Adrenal gland (tissue), 12 donors: ENCODE measurements around the gene NSRP1. TPM values are rescaled to one million over a fixed set of nuclear protein-coding genes. Genes with fewer than 3 reads are reported as not detected.

Experiments used
- DNase-seq, 7 donors: peaks; one replicate each; pipeline ENCODE4 v3.0.0-alpha.2; 2019 to 2020
- H3K27ac ChIP-seq, 5 donors: fragments of 200-600 bp; sonication (generic) in 4 of 5; 1 replicate in 3 of 5; 2 replicates in 2 of 5; pipeline versions ENCODE4 v1.5.1 to v1.8.0; 2016 to 2020; ENCODE audit warnings: mild to moderate bottlenecking in 1 of 5
- H3K27me3 ChIP-seq: fragments of 200-600 bp; 2 replicates; pipeline ENCODE4 v1.8.0; 2021
- H3K36me3 ChIP-seq, 2 donors: fragments of 200-600 bp; replicated peaks in 1 of 2; 1 replicate in 1 of 2; 2 replicates in 1 of 2; pipeline versions ENCODE4 v1.5.1 to v1.8.0; 2018 to 2022
- H3K4me1 ChIP-seq, 2 donors: fragments of 200-600 bp; replicated peaks in 1 of 2; 1 replicate in 1 of 2; 2 replicates in 1 of 2; pipeline versions ENCODE4 v1.5.1 to v1.8.0; 2018 to 2021
- H3K4me3 ChIP-seq, 4 donors: fragments of 200-600 bp; sonication (generic) in 3 of 4; one replicate each; pipeline ENCODE4 v1.5.1; 2016 to 2018
- H3K9me3 ChIP-seq, 3 donors: fragments of 200-600 bp; sonication (generic) in 1 of 3; replicated peaks in 1 of 3; 1 replicate in 2 of 3; 2 replicates in 1 of 3; pipeline versions ENCODE4 v1.5.1 to v1.8.0; 2016 to 2021
- POLR2A ChIP-seq, 2 donors: fragments of 450-650 bp; IDR thresholded peaks; one replicate each; pipeline ENCODE4 v1.6.1; 2017; ENCODE audit warnings: antibody characterized with exemption in 2 of 2, mild to moderate bottlenecking in 2 of 2, moderate library complexity in 1 of 2
- WGBS, 4 donors: extraction: QIAGEN DNeasy Blood & Tissue Kit in 2 of 4; methylation state at CpG; one replicate each; pipeline versions ENCODE4 v1.1.5 to v1.1.7; 2013 to 2017; 5-methylcytosine and 5-hydroxymethylcytosine counted together
- intact Hi-C, 2 donors: fragments of 100-400 bp; cut with DNase I; formaldehyde crosslinking; loops; one replicate each; pipeline versions ENCODE4 v1.14.1 to v1.15.0; 2022 to 2023
- polyA plus RNA-seq, 3 donors: library from polyadenylated mRNA; stranded (reverse); fragments of 200-250 nt in 2 of 3; fragments of 350-450 nt in 1 of 3; fragmentation: Illumina TruSeq in 1 of 3; extraction: RNeasy Lipid Tissue Mini Kit (QIAGEN cat#74804) in 1 of 3; gene quantifications; one replicate each; pipeline ENCODE4 v1.2.3, GENCODE V29; 2013 to 2014
- total RNA-seq, 9 donors: library from RNA; depleted of rRNA in 4 of 9; stranded (reverse); fragments of >200 nt in 4 of 9; fragments of 120-200 nt in 1 of 9; fragmentation: NEBNext Ultra II Directional in 1 of 9; extraction: Animal tissue kit (Norgen Biotek cat#: 25700) in 1 of 9; gene quantifications; one replicate each; pipeline versions ENCODE4 v1.1.0 to v1.2.4, GENCODE V29; 2013 to 2023
- TF ChIP-seq, protein P1 (sequence below), 6 experiments: fragments of 450-650 bp in 4 of 6; fragments of 200-600 bp in 2 of 6; sonication (generic) in 1 of 6; IDR thresholded peaks; 1 replicate in 5 of 6; 2 replicates in 1 of 6; pipeline versions ENCODE4 v1.5.1 to v1.8.0; 2016 to 2021; ENCODE audit warnings: antibody characterized with exemption in 6 of 6, mild to moderate bottlenecking in 2 of 6, moderate library complexity in 1 of 6
- donor health status: healthy with polysubstance abuse.
- donor health status: Bipolar disorder and iron deficiency.
- donor health status: DM: yes; HTN: yes; CAD: no.
- donor health status: DM: no; HTN: no; CAD: no.
- donor health status: DM: no; HTN: no; CAD: no.
- donor health status: DM: yes; HTN: yes; CAD: no.

NSRP1 gene
- total and polyA plus RNA-seq, 12 donors, result 8.9 to 63.6 (median 22.1) TPM

DNA sequence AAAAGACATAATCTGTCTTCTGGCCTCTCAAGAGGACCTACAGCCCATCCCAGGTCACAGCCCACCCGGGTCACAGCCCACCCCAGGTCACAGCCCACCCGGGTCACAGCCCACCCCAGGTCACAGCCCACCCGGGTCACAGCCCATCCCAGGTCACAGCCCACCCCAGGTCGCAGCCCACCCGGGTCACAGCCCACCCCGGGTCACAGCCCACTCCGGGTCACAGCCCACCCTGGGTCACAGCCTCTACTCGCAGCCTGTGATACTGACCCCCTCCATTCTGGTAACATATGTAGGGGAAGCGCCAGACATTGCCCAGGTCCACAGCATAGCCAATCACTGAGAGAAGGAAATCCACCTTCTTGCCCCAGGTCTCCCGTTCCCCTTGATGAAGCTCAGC lies 104.7 kb downstream of the NSRP1 start:
- Histone ChIP-seq H3K36me3 (no peaks in the 10 kb centered on the region), H3K4me1 (no peaks in the 10 kb centered on the region), H3K4me3 (no peak overlapping the region), H3K27me3 (no peaks in the 10 kb centered on the region), H3K27ac (no peak overlapping the region), H3K9me3 (no peaks in the 10 kb centered on the region)
- no peak for DNase-seq
- intact Hi-C loops, result no loop called here
- TF ChIP-seq POLR2A (IDR thresholded peaks at IDR 0.05), result no peak
- TF ChIP-seq, protein P1, sequence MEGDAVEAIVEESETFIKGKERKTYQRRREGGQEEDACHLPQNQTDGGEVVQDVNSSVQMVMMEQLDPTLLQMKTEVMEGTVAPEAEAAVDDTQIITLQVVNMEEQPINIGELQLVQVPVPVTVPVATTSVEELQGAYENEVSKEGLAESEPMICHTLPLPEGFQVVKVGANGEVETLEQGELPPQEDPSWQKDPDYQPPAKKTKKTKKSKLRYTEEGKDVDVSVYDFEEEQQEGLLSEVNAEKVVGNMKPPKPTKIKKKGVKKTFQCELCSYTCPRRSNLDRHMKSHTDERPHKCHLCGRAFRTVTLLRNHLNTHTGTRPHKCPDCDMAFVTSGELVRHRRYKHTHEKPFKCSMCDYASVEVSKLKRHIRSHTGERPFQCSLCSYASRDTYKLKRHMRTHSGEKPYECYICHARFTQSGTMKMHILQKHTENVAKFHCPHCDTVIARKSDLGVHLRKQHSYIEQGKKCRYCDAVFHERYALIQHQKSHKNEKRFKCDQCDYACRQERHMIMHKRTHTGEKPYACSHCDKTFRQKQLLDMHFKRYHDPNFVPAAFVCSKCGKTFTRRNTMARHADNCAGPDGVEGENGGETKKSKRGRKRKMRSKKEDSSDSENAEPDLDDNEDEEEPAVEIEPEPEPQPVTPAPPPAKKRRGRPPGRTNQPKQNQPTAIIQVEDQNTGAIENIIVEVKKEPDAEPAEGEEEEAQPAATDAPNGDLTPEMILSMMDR (IDR thresholded peaks at IDR 0.05), result no peak
- 85 to 100% (median 89%) methylated on average over 1 to 10 of the region's 10 CpGs for WGBS, 4 donors

DNA sequence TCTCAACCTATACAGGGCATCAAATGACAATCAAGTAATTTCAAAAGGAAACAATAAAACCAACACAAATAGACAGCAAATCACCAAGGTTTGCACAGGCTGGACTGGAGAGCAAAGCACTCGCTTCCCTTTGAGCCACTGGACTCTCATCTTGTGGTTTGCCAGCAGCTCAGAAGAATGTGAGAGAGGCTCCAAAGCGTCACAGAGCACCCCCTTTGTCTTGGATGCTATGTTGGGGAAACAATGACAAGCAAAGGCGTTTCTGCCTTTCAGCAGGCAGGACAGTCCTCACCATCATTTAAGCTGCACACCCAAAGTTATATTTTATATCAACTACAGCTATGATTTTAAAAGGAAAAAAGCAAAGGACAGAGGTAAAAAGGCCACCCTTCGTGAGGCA lies 105.6 kb downstream of the NSRP1 start:
- Histone ChIP-seq H3K4me3 (no peak overlapping the region), H3K4me1 (no peaks in the 10 kb centered on the region), H3K27me3 (no peaks in the 10 kb centered on the region), H3K27ac (no peak overlapping the region), H3K9me3 (no peaks in the 10 kb centered on the region), H3K36me3 (no peaks in the 10 kb centered on the region)
- 82 to 89% (median 88%) methylated on average over 4 of the region's 4 CpGs for WGBS, 4 donors
- intact Hi-C loops, result no loop called here
- no peak for DNase-seq
- no peak for TF ChIP-seq POLR2A (IDR thresholded peaks at IDR 0.05)
- TF ChIP-seq, protein P1 (IDR thresholded peaks at IDR 0.05), result no peak

- Histone ChIP-seq H3K4me1 (no peaks in the 10 kb centered on the region), H3K9me3 (no peaks in the 10 kb centered on the region), H3K27ac (no peak overlapping the region), H3K36me3 (no peaks in the 10 kb centered on the region), H3K4me3 (no peak overlapping the region), H3K27me3 (no peaks in the 10 kb centered on the region)
- DNase-seq, result no peak
- intact Hi-C loops, result no loop called here
- TF ChIP-seq, protein P1 (IDR thresholded peaks at IDR 0.05), result no peak
- TF ChIP-seq POLR2A (IDR thresholded peaks at IDR 0.05), result no peak
- 78 to 89% (median 87%) methylated on average over 5 to 13 of the region's 13 CpGs for WGBS, 4 donors
Measured at GRCh38 chr17:30222721-30223175, 106.1 kb downstream of the NSRP1 start.

DNA sequence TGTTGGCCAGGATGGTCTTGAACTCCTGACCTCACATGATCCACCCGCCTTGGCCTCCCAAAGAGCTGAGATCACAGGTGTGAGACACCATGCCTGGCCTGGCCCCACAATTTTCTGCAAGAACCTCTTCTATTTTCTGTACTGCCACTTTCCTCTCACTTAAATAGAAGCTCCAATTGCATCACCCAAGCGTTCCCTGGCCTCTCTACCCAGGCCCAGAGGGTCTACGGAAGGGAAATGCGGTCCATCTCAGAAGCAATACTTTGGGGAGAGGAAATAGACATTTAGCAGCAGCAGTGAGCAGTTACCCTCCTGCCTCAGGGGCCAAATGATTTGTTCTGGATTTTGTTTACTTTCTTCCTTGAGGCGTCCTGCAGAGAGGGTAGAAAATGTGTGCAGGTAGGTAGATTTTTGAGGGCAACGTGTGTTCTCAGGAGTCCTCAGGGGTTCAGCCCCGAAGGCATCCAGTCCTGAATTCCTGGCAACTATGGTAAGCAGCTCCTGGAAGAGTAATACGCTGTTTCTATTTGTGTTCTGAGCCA lies 107.9 kb downstream of the NSRP1 start:
- H3K4me1 ChIP-seq, result no peaks in the 10 kb centered on the region
- TF ChIP-seq, protein P1 (IDR thresholded peaks at IDR 0.05), result no peak
- TF ChIP-seq POLR2A (IDR thresholded peaks at IDR 0.05), result no peak
- H3K27me3 ChIP-seq, result no peaks in the 10 kb centered on the region
- intact Hi-C loops, result no loop called here
- H3K36me3 ChIP-seq, result no peaks in the 10 kb centered on the region
- H3K27ac ChIP-seq, result no peak overlapping the region
- no peaks in the 10 kb centered on the region for H3K9me3 ChIP-seq
- no peak overlapping the region for H3K4me3 ChIP-seq
- 71 to 82% (median 74%) methylated on average over 8 of the region's 8 CpGs for WGBS, 4 donors
- no peak for DNase-seq
